HepG2 (cell line): ENCODE data around the gene NTM. TPM values are rescaled to one million over a fixed set of nuclear protein-coding genes. Genes with fewer than 3 reads are reported as not detected.

ENCODE experiments used
- ATAC-seq: fragments of 200-7000 bp; cut with Tn5 transposase; 3 replicates; pipeline ENCODE4 v1.9.1; 2020; ENCODE audit warnings: mild to moderate bottlenecking, moderate library complexity
- BruUV-seq: library from RNA; stranded (reverse); fragments of 400-500 nt; replicated peaks from 2 replicates; lab custom pipeline; 2021; lab: Mats Ljungman, UMichigan
- CTCF ChIA-PET: fragments of 300-600 bp; formaldehyde crosslinking; extraction: SDS; loops from one replicate; lab custom pipeline; 2021; ENCODE audit warnings: low total read pairs, inconsistent platforms, low intra/inter-chr PET ratio; lab: Yijun Ruan, JAX
- POLR2A ChIA-PET: fragments of 350-600 bp; sonication (Branson Sonifier 250); formaldehyde crosslinking; loops from one replicate; lab custom pipeline; 2020; ENCODE audit warnings: antibody characterized with exemption, inconsistent platforms; lab: Yijun Ruan, JAX
- DNase-seq: peaks from one replicate; pipeline ENCODE4 v3.0.0-alpha.2; 2015; ENCODE audit warnings: low spot score
- FAIRE-seq: peaks from 3 replicates; lab custom pipeline; 2011; peaks lifted over from hg19 to GRCh38; lab: Jason Lieb, UNC
- H2AFZ ChIP-seq: one replicate; pipeline ENCODE4 v1.6.1; 2011; ENCODE audit warnings: low read length, inconsistent platforms
- H3K27ac ChIP-seq: fragments of 300-600 bp; 3 replicates; pipeline ENCODE4 v1.8.0; 2011; ENCODE audit warnings: mixed run types, mild to moderate bottlenecking, mixed read lengths, low read length, inconsistent platforms; ENCODE audit not compliant: insufficient read depth; ENCODE audit errors: extremely low read length
- H3K27me3 ChIP-seq, 2 experiments: fragments of 200-600 bp in 1 of 2; 2 replicates in 1 of 2; 3 replicates in 1 of 2; pipeline versions ENCODE4 v1.6.0 to v1.8.0; 2011; ENCODE audit warnings: low read length in 2 of 2, mild to moderate bottlenecking in 2 of 2, moderate library complexity in 2 of 2, inconsistent platforms in 1 of 2; ENCODE audit not compliant: insufficient read depth in 2 of 2, control insufficient read depth in 1 of 2
- H3K36me3 ChIP-seq, 2 experiments: fragments of 200-600 bp in 1 of 2; replicated peaks in 1 of 2; 2 replicates in 1 of 2; 3 replicates in 1 of 2; pipeline versions ENCODE4 v1.5.1 to v1.8.0; 2011; ENCODE audit warnings: low read length in 2 of 2, inconsistent platforms in 1 of 2; ENCODE audit not compliant: insufficient read depth in 2 of 2, control insufficient read depth in 1 of 2
- H3K4me1 ChIP-seq: 2 replicates; pipeline ENCODE4 v1.5.1; 2012; ENCODE audit warnings: low read length, inconsistent platforms; ENCODE audit not compliant: insufficient read depth
- H3K4me2 ChIP-seq: 2 replicates; pipeline ENCODE4 v1.6.0; 2011; ENCODE audit warnings: low read depth, low read length, inconsistent platforms
- H3K4me3 ChIP-seq, 3 experiments: fragments of 200-600 bp in 1 of 3; sonication (generic), shearing (Covaris generic) in 1 of 3; replicated peaks in 1 of 3; 2 replicates each; pipeline ENCODE4 v1.5.1; 2011 to 2016; ENCODE audit warnings: low read length in 3 of 3, inconsistent platforms in 2 of 3, low read depth in 2 of 3, mild to moderate bottlenecking in 2 of 3, control low read depth in 1 of 3, mixed read lengths in 1 of 3; ENCODE audit not compliant: insufficient read depth in 1 of 3
- H3K79me2 ChIP-seq: one replicate; pipeline ENCODE4 v1.6.1; 2011; ENCODE audit warnings: low read length, inconsistent platforms; ENCODE audit not compliant: insufficient read depth
- H3K9ac ChIP-seq: 2 replicates; pipeline ENCODE4 v1.6.0; 2011; ENCODE audit warnings: mild to moderate bottlenecking, low read depth, low read length, inconsistent platforms; ENCODE audit not compliant: insufficient read depth
- H3K9me3 ChIP-seq: 2 replicates; pipeline ENCODE4 v1.5.1; 2012; ENCODE audit warnings: mild to moderate bottlenecking, low read length
- H4K20me1 ChIP-seq: 2 replicates; pipeline ENCODE4 v1.6.0; 2011; ENCODE audit warnings: inconsistent platforms, mild to moderate bottlenecking, low read length, moderate library complexity; ENCODE audit not compliant: insufficient read depth
- DDIT3 ChIP-seq: sonication (generic); formaldehyde crosslinking; IDR thresholded peaks from 2 replicates; pipeline ENCODE4 v1.4.0; 2020; ENCODE audit warnings: mild to moderate bottlenecking, missing genetic modification reagents
- HDAC1 ChIP-seq: sonication (generic); formaldehyde crosslinking; IDR thresholded peaks from 2 replicates; pipeline ENCODE4 v1.5.1; 2020; ENCODE audit warnings: mild to moderate bottlenecking, missing genetic modification reagents
- HOMEZ ChIP-seq: IDR thresholded peaks from 2 replicates; pipeline ENCODE4 v1.6.1; 2016; ENCODE audit warnings: low read depth
- SOX13 ChIP-seq, 3 experiments: fragments of 450-650 bp in 1 of 3; sonication (generic) in 1 of 3; formaldehyde crosslinking in 1 of 3; IDR thresholded peaks in 2 of 3; conservative IDR thresholded peaks in 1 of 3; 2 replicates each; pipeline versions ENCODE4 v1.5.0 to v1.6.1; 2016 to 2020; ENCODE audit warnings: antibody characterized with exemption in 1 of 3, mild to moderate bottlenecking in 1 of 3, missing compliant biosample characterization in 1 of 3, missing genetic modification reagents in 1 of 3, moderate library complexity in 1 of 3
- ZBTB7A ChIP-seq: sonication (generic); formaldehyde crosslinking; IDR thresholded peaks from 2 replicates; pipeline ENCODE4 v1.8.0; 2022; ENCODE audit warnings: mild to moderate bottlenecking, missing genetic modification reagents
- ZNF44 ChIP-seq: sonication (generic); formaldehyde crosslinking; IDR thresholded peaks from 2 replicates; pipeline ENCODE4 v1.5.1; 2020; ENCODE audit warnings: mild to moderate bottlenecking, missing genetic modification reagents
- ZNF556 ChIP-seq: sonication (generic); formaldehyde crosslinking; IDR thresholded peaks from 2 replicates; pipeline ENCODE4 v1.4.0; 2020; ENCODE audit warnings: mild to moderate bottlenecking, missing genetic modification reagents, borderline replicate concordance
- ZNF879 ChIP-seq: sonication (generic); formaldehyde crosslinking; IDR thresholded peaks from 2 replicates; pipeline ENCODE4 v1.8.1; 2023; ENCODE audit warnings: missing genetic modification reagents
- WGBS: methylation state at CpG from one replicate; pipeline ENCODE4 v1.1.6; 2017; ENCODE audit warnings: low lambda C conversion rate; 5-methylcytosine and 5-hydroxymethylcytosine counted together
- in situ Hi-C: cut with HindIII; loops from 2 replicates; pipeline ENCODE4 v1.10.0; 2017; ENCODE audit warnings: low pct_unique_long_range_greater_than_20kb; ENCODE audit not compliant: extremely low pct_ligation_motif_present
- intact Hi-C: fragments of 100-400 bp; cut with micrococcal nuclease; formaldehyde crosslinking; loops from one replicate; pipeline ENCODE4 v1.10.0; 2022; ENCODE audit not compliant: unreplicated experiment
- polyA plus RNA-seq, 8 experiments: library from polyadenylated mRNA; depleted of rRNA in 3 of 8; stranded (reverse) in 7 of 8; unstranded in 1 of 8; fragments of >200 nt; fragmentation: Illumina TruSeq in 4 of 8; extraction: Trizol in 4 of 8; gene quantifications; 2 replicates each; pipeline versions ENCODE4 v1.2.1 to v1.2.3, GENCODE V29; 2011 to 2016; ENCODE audit warnings: low read depth in 4 of 8, missing spikeins in 1 of 8, mixed read lengths in 1 of 8; ENCODE audit not compliant: insufficient read depth in 1 of 8
- total RNA-seq, 5 experiments: library from RNA; depleted of rRNA; stranded (reverse); fragments of >200 nt; fragmentation: Illumina TruSeq; extraction: Trizol; gene quantifications; 2 replicates each; pipeline ENCODE4 v1.2.3, GENCODE V29; 2016; ENCODE audit warnings: low read depth in 1 of 5
- TF ChIP-seq, protein P1 (sequence below): sonication (generic); formaldehyde crosslinking; IDR thresholded peaks from 2 replicates; pipeline ENCODE4 v1.4.0; 2020; ENCODE audit warnings: missing genetic modification reagents
- TF ChIP-seq, protein P2 (sequence below): sonication (generic); formaldehyde crosslinking; IDR thresholded peaks from 2 replicates; pipeline ENCODE4 v1.4.0; 2020; ENCODE audit warnings: missing genetic modification reagents, borderline replicate concordance

NTM gene
- total and polyA plus RNA-seq, 2 of the 13 experiments (the other 11 are each of a cell fraction or from before 2014, with no cell fraction given) = not detected

- Histone ChIP-seq H3K9me3 (no peaks in the 10 kb centered on the region), H3K4me2 (no peak overlapping the region), H3K36me3 (no peaks in the 10 kb centered on the region), H3K9ac (no peak overlapping the region), H3K4me3 (no peak overlapping the region), H4K20me1 (no peaks in the 10 kb centered on the region), H3K4me1 (no peaks in the 10 kb centered on the region), H3K79me2 (no peaks in the 10 kb centered on the region), H3K27me3 (peaks cover 0 to 10% of the 10 kb centered on the region in 2 experiments; a peak in 1 of 5 replicates), H2AFZ (no peak overlapping the region), H3K27ac (no peak overlapping the region)
- ATAC-seq (no peak), DNase-seq (no peak), FAIRE-seq (no peak)
- no TSS peak for BruUV-seq
- intact Hi-C loops = no loop called here
- 7% methylated on average over 4 of the region's 4 CpGs for WGBS
- ChIA-PET CTCF (no interaction called here), POLR2A (no interaction called here)
- in situ Hi-C loops = no loop called here
- TF ChIP-seq ZNF879 (CRISPR knock-in tag) (no peak), HDAC1 (CRISPR knock-in tag) (no peak), ZBTB7A (CRISPR knock-in tag) (no peak), ZNF556 (CRISPR knock-in tag) (no peak), SOX13 (IDR thresholded peaks at IDR 0.05) (no peak), SOX13 (CRISPR knock-in tag; conservative IDR thresholded peaks at IDR 0.05 in 1 of 2, IDR thresholded peaks at IDR 0.05 in 1 of 2) (no peak), ZNF44 (CRISPR knock-in tag) (no peak), HOMEZ (no peak), DDIT3 (CRISPR knock-in tag) (no peak)
- TF ChIP-seq, protein P1, sequence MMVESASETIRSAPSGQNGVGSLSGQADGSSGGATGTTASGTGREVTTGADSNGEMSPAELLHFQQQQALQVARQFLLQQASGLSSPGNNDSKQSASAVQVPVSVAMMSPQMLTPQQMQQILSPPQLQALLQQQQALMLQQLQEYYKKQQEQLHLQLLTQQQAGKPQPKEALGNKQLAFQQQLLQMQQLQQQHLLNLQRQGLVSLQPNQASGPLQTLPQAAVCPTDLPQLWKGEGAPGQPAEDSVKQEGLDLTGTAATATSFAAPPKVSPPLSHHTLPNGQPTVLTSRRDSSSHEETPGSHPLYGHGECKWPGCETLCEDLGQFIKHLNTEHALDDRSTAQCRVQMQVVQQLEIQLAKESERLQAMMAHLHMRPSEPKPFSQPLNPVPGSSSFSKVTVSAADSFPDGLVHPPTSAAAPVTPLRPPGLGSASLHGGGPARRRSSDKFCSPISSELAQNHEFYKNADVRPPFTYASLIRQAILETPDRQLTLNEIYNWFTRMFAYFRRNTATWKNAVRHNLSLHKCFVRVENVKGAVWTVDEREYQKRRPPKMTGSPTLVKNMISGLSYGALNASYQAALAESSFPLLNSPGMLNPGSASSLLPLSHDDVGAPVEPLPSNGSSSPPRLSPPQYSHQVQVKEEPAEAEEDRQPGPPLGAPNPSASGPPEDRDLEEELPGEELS = no peak
- TF ChIP-seq, protein P2, sequence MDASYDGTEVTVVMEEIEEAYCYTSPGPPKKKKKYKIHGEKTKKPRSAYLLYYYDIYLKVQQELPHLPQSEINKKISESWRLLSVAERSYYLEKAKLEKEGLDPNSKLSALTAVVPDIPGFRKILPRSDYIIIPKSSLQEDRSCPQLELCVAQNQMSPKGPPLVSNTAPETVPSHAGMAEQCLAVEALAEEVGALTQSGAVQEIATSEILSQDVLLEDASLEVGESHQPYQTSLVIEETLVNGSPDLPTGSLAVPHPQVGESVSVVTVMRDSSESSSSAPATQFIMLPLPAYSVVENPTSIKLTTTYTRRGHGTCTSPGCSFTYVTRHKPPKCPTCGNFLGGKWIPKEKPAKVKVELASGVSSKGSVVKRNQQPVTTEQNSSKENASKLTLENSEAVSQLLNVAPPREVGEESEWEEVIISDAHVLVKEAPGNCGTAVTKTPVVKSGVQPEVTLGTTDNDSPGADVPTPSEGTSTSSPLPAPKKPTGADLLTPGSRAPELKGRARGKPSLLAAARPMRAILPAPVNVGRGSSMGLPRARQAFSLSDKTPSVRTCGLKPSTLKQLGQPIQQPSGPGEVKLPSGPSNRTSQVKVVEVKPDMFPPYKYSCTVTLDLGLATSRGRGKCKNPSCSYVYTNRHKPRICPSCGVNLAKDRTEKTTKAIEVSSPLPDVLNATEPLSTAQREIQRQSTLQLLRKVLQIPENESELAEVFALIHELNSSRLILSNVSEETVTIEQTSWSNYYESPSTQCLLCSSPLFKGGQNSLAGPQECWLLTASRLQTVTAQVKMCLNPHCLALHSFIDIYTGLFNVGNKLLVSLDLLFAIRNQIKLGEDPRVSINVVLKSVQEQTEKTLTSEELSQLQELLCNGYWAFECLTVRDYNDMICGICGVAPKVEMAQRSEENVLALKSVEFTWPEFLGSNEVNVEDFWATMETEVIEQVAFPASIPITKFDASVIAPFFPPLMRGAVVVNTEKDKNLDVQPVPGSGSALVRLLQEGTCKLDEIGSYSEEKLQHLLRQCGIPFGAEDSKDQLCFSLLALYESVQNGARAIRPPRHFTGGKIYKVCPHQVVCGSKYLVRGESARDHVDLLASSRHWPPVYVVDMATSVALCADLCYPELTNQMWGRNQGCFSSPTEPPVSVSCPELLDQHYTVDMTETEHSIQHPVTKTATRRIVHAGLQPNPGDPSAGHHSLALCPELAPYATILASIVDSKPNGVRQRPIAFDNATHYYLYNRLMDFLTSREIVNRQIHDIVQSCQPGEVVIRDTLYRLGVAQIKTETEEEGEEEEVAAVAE (CRISPR knock-in tag) = no peak
Measured at GRCh38 chr11:131600628-131601027, 230.2 kb downstream of the NTM start.
